Raji (cell line): ENCODE data around the gene VTI1A.

Experiments
- POLR2A ChIP-seq: IDR thresholded peaks from 2 replicates; pipeline ENCODE4 v1.6.1; 2011; ENCODE audit warnings: low read depth, low read length, control low read depth; ENCODE audit not compliant: insufficient read depth

VTI1A gene

GRCh38 chr10:112847778-112848177, 400.8 kb downstream of the VTI1A start:
- no peak for TF ChIP-seq POLR2A

GRCh38 chr10:112848228-112848627, 401.2 kb downstream of the VTI1A start:
- TF ChIP-seq POLR2A = no peak

- TF ChIP-seq POLR2A = no peak
Observed at GRCh38 chr10:112848868-112849430, 401.9 kb downstream of the VTI1A start.

- no peak for TF ChIP-seq POLR2A
Observed at GRCh38 chr10:112849546-112849945, 402.5 kb downstream of the VTI1A start.

- no peak for TF ChIP-seq POLR2A
Observed at GRCh38 chr10:112851181-112851580, 404.2 kb downstream of the VTI1A start.

GRCh38 chr10:112851588-112852211, 404.7 kb downstream of the VTI1A start:
- TF ChIP-seq POLR2A = no peak

GRCh38 chr10:112852306-112852705, 405.3 kb downstream of the VTI1A start:
- no peak for TF ChIP-seq POLR2A

GRCh38 chr10:112855134-112855533, 408.1 kb downstream of the VTI1A start:
- TF ChIP-seq POLR2A = no peak

- no peak for TF ChIP-seq POLR2A
Observed at GRCh38 chr10:112857493-112857892, 410.5 kb downstream of the VTI1A start.

GRCh38 chr10:112858986-112859651, 412.1 kb downstream of the VTI1A start:
- TF ChIP-seq POLR2A = no peak

GRCh38 chr10:112859793-112860192, 412.8 kb downstream of the VTI1A start:
- no peak for TF ChIP-seq POLR2A
